ENCODE results near the gene CFAP52. TPM values are rescaled to one million over a fixed set of nuclear protein-coding genes. Genes with fewer than 3 reads are reported as not detected.

Gene CFAP52
- total RNA-seq, 1 experiment from 2014 or later = 0.47 TPM

GRCh38 chr17:9668517-9668916 lies 92.1 kb downstream of the CFAP52 start:
- no peaks in the 10 kb centered on the region for H3F3A ChIP-seq (ENCODE audit: low read length, unreplicated experiment)
- H3K36me3 ChIP-seq (ENCODE audit: low read depth, low read length) = no peaks in the 10 kb centered on the region; the same call in 1 of the 2 replicates
- H3K27me3 ChIP-seq (ENCODE audit: low read length) = no peaks in the 10 kb centered on the region
- no peaks in the 10 kb centered on the region for H3K79me2 ChIP-seq (ENCODE audit: low read length)
- ChIA-PET POLR2A (ENCODE audit: unreplicated experiment) (no interaction called here), CTCF (interaction anchor here (0.5 to 0.9 kb wide), 4 partner anchors 21 to 108 kb away, joined by 3 to 5 read pairs (median 4); no protein-coding TSS in a partner anchor)
- H3K9me3 ChIP-seq (ENCODE audit: low read length) = no peaks in the 10 kb centered on the region
- H3K27ac ChIP-seq (ENCODE audit: low read length) = peak overlapping the region; percentile 39
- BruUV-seq (replicated peaks) = no TSS peak
- no peak overlapping the region for H2AFZ ChIP-seq (ENCODE audit: low read length)
- no peaks in the 10 kb centered on the region for H4K20me1 ChIP-seq (ENCODE audit: low read length)
- H3K4me1 ChIP-seq (ENCODE audit: insufficient read depth, low read length) = peaks cover 27% of the 10 kb centered on the region
- intact Hi-C loops (cut with micrococcal nuclease) = no loop called here
- H3K4me3 ChIP-seq (ENCODE audit: low read length) = no peak overlapping the region
- no peaks in the 10 kb centered on the region for H3K9me2 ChIP-seq (replicated peaks; ENCODE audit: low read length)
- peak overlapping the region; percentile 64 for H3K4me2 ChIP-seq (ENCODE audit: low read length)
- ATAC-seq (peak; percentile 98), DNase-seq (peak; percentile 87)
- TF ChIP-seq EZH2phosphoT487 (IDR thresholded peaks at IDR 0.05; ENCODE audit: borderline replicate concordance, low read length) (no peak), CTCF (conservative IDR thresholded peaks at IDR 0.05; ENCODE audit: low read depth, low read length) (no peak), EZH2 (IDR thresholded peaks at IDR 0.05; ENCODE audit: low read length, unreplicated experiment) (no peak)
- H3K9ac ChIP-seq (ENCODE audit: low read length) = no peak overlapping the region

- Histone ChIP-seq H2AFZ (ENCODE audit: low read length) (no peak overlapping the region), H3K9me2 (replicated peaks; ENCODE audit: low read length) (no peaks in the 10 kb centered on the region), H3K27ac (ENCODE audit: low read length) (no peak overlapping the region), H3K4me1 (ENCODE audit: insufficient read depth, low read length) (peaks cover 27% of the 10 kb centered on the region), H3K9ac (ENCODE audit: low read length) (no peak overlapping the region), H4K20me1 (ENCODE audit: low read length) (no peaks in the 10 kb centered on the region), H3K4me2 (ENCODE audit: low read length) (no peak overlapping the region), H3K79me2 (ENCODE audit: low read length) (no peaks in the 10 kb centered on the region), H3F3A (ENCODE audit: low read length, unreplicated experiment) (no peaks in the 10 kb centered on the region), H3K36me3 (ENCODE audit: low read depth, low read length) (no peaks in the 10 kb centered on the region; the same call in 1 of the 2 replicates), H3K4me3 (ENCODE audit: low read length) (no peak overlapping the region), H3K9me3 (ENCODE audit: low read length) (no peaks in the 10 kb centered on the region), H3K27me3 (ENCODE audit: low read length) (no peaks in the 10 kb centered on the region)
- TF ChIP-seq CTCF (conservative IDR thresholded peaks at IDR 0.05; ENCODE audit: low read depth, low read length) = no peak
- TF ChIP-seq EZH2phosphoT487 (IDR thresholded peaks at IDR 0.05; ENCODE audit: borderline replicate concordance, low read length) = no peak
- TF ChIP-seq EZH2 (IDR thresholded peaks at IDR 0.05; ENCODE audit: low read length, unreplicated experiment) = no peak
- ChIA-PET CTCF (no interaction called here), POLR2A (ENCODE audit: unreplicated experiment) (no interaction called here)
- DNase-seq = peak; percentile 22
- no peak for ATAC-seq
- intact Hi-C loops (cut with micrococcal nuclease) = no loop called here
- no TSS peak for BruUV-seq (replicated peaks)
Observed at GRCh38 chr17:9669551-9670008, 93.1 kb downstream of the CFAP52 start.

GRCh38 chr17:9670596-9670995 lies 94.2 kb downstream of the CFAP52 start:
- ChIA-PET POLR2A (ENCODE audit: unreplicated experiment) (no interaction called here), CTCF (interaction anchor here (0.6 kb wide), 1 partner anchor 57 kb away, joined by 3 read pairs; no protein-coding TSS in a partner anchor)
- TF ChIP-seq CTCF (conservative IDR thresholded peaks at IDR 0.05; ENCODE audit: low read depth, low read length) = no peak
- no peak for TF ChIP-seq EZH2 (IDR thresholded peaks at IDR 0.05; ENCODE audit: low read length, unreplicated experiment)
- TF ChIP-seq EZH2phosphoT487 (IDR thresholded peaks at IDR 0.05; ENCODE audit: borderline replicate concordance, low read length) = no peak
- Histone ChIP-seq H3K9me2 (replicated peaks; ENCODE audit: low read length) (no peaks in the 10 kb centered on the region), H3K4me3 (ENCODE audit: low read length) (no peak overlapping the region), H3K4me2 (ENCODE audit: low read length) (no peak overlapping the region), H3K9me3 (ENCODE audit: low read length) (no peaks in the 10 kb centered on the region), H3K79me2 (ENCODE audit: low read length) (no peaks in the 10 kb centered on the region), H2AFZ (ENCODE audit: low read length) (no peak overlapping the region), H3F3A (ENCODE audit: low read length, unreplicated experiment) (no peaks in the 10 kb centered on the region), H3K4me1 (ENCODE audit: insufficient read depth, low read length) (peaks cover 27% of the 10 kb centered on the region), H3K36me3 (ENCODE audit: low read depth, low read length) (no peaks in the 10 kb centered on the region; the same call in 1 of the 2 replicates), H3K27me3 (ENCODE audit: low read length) (no peaks in the 10 kb centered on the region), H3K27ac (ENCODE audit: low read length) (no peak overlapping the region), H4K20me1 (ENCODE audit: low read length) (no peaks in the 10 kb centered on the region), H3K9ac (ENCODE audit: low read length) (no peak overlapping the region)
- DNase-seq = peak; percentile 32
- intact Hi-C loops (cut with micrococcal nuclease) = no loop called here
- no peak for ATAC-seq
- no TSS peak for BruUV-seq (replicated peaks)
